ACHN (cell line): Measurements from ENCODE around the gene SH2D7.

Experiments
- DNase-seq: peaks from one replicate; pipeline ENCODE4 v3.0.0-alpha.2; 2015
- in situ Hi-C: cut with HindIII; loops from 2 replicates; pipeline ENCODE4 v1.10.0; 2017; ENCODE audit warnings: low sequenced_read_pairs, low pct_ligation_motif_present, low pct_unique_long_range_greater_than_20kb

Gene SH2D7

GRCh38 chr15:78097667-78098066 lies 5.3 kb downstream of the SH2D7 start:
- in situ Hi-C loops: no loop called here
- no peak for DNase-seq

GRCh38 chr15:78098131-78098755 lies 5.9 kb downstream of the SH2D7 start:
- no peak for DNase-seq
- in situ Hi-C loops: no loop called here

DNA sequence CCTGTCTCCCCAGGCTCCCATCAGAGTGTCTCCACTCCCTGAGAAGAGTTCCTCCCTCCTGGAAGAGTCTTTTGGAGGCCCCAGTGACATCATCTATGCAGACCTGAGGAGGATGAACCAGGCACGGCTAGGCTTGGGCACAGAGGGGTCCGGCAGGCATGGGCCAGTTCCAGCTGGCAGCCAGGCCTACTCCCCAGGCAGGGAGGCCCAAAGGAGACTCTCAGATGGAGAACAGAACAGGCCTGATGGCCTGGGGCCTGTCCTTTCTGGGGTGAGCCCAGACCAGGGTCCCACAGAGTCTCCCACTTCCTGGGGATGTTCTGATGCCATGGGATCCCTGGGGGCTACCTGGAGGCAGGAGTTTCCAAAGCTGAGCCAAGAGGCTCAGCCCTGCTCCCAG lies 8.5 kb downstream of the SH2D7 start:
- no peak for DNase-seq
- in situ Hi-C loops: no loop called here

- in situ Hi-C loops: no loop called here
- DNase-seq: no peak
These were observed 9.2 kb downstream of the SH2D7 start for GRCh38 chr15:78101423-78102105.

DNA sequence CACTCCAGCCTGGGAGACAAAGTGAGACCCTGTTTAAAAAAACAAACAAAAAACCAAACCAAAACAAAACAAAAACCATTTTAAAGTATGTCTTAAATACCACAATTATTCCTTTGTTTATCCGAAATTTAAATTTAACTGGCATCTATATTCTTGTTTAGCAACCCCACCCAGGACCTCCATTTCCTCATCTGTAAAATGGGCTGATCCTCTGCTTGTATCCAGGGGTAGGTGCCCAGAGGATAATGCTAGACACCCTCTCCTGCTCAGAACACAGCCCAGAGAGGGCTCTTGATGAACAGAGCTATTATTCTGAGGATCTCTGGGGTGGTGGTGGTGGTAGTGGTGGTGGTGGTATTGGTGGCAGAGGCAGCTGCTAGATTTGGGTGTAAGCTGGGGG lies 9.8 kb downstream of the SH2D7 start:
- DNase-seq: no peak
- in situ Hi-C loops: no loop called here

DNA sequence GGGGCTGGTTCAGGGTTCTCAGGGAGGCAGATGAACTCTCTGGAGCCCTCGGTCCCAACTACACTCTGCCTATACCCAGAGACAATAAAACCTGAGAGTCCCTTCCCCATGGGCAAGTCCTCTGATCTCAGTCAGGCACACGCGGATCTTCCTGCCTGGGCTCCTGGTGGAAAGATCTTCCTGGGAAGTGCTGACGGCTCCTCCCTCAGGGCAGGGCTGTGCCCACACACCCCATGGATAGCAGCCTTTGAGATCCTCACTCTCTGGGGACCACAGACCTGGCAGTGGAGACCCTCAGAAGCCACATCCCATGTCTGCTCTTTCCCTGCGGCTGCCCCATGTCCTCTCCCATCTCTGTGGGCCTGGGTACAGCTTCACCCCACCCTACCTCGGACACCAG lies 10.4 kb downstream of the SH2D7 start:
- in situ Hi-C loops: no loop called here

DNA sequence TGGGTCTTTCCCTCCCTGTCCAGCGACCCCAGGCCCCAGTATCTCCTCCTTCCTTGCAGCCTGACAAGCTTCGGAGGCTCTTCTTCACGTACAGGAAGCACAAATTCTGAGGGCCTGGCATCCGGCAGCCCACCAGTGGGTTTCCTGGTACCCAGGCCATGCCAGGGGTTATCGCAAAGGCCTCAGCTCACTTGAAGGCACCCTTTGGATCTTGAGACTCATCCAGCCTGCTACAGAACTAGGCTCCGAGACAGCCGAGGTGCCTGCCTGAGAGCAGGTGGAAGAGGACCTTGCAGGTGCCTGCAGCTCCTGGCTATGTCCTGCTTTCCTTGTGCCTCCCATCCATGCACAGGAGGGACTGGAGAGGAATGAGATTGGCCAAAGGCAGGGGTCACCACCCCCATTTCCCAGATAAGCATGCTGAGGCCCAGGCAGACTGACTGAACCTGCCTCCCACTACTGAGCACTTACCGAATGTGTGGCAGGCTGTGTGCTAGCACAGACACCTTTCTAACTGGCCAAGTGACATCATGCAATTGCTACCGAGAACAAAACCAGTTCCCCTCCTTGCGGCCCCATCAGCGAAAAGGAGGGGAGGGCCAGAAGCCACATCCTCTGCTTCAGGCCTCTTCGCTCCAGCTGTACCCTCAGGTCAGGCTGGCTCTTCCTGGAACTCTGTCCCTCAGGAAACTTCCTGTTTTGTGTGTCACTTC lies 11.2 kb downstream of the SH2D7 start:
- in situ Hi-C loops: no loop called here

More for the DNA sequence above, 10.4 kb downstream of the SH2D7 start:
- DNase-seq: no peak

DNA sequence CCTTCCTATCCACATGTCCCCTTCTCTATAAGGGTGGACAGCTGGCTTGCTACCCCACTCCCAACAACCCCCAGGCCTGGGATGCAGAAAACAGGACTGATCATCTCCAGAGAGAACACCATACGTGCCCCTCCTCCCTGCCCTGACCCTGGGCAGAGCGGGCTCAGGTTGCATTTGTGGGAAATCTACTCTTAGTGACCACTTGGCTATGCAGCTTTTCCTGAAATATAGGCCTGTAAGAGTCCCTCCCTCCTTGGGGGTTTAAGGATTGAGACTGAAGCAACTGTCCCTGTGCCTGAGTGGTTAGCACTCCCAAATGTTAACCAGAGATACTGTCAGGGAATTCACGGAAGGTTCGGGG lies 11.7 kb downstream of the SH2D7 start:
- in situ Hi-C loops: no loop called here
- no peak for DNase-seq

More for the DNA sequence above, 11.2 kb downstream of the SH2D7 start:
- DNase-seq: no peak

- no peak for DNase-seq
- in situ Hi-C loops: no loop called here
These were observed 12.5 kb downstream of the SH2D7 start for GRCh38 chr15:78104566-78105475.

DNA sequence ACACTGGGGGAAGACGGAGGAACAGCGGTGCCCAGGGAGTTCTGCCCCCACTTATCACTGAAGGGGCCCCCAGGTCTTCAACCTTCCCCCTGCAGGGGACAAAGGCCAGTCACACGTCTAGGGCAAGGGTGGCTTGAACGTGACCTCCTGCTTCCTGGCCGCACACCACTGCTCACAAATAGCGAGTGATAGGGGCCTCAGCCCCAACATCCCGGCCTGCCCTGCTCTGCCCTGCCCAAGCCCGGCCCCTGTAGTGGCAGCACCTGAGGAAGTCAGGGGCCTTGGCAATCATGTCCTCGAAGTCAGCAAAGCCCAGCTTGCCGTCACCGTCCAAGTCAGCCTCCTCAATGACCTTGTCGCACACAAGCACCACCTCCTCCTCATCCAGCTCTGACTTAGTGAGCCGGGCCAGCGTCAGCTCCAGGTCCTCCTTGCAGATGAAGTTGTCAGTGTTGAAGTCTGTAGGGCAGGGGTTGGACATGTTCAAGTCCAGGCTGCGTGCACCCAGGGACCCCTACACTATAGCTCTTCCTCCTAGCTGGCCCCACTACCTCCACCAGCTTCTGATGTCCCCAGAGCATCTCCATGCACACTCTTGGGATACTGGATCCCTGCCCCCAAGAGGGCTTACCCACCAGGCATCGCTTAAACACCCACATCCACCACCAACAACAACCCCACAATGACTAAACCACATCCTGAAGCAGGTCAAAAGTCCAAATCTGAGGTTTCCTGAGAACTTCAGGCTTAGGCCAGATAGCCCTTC lies 13.3 kb downstream of the SH2D7 start:
- no peak for DNase-seq
- in situ Hi-C loops: no loop called here

DNA sequence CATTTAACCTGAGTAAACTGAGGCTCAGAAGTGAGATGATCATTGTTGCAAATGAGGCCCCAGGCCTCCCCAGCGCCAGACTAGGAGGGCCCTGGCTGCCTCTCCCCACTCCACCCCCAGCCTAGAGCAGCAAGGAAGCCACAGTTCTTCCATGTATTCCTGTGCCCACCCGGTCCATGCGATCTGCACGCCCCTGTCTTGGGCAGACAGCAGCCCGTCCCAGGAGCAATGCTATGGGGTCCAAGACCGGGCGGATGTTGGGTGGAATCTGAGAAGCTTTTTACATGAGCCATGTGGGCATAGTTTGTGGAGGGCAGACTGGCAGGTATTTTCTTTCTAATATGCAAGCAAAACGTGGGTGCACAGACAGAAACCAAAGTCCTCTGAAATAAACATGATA lies 15.1 kb downstream of the SH2D7 start:
- in situ Hi-C loops: no loop called here
- DNase-seq: no peak

GRCh38 chr15:78108300-78109084 lies 16.1 kb downstream of the SH2D7 start:
- peak; percentile 80 for DNase-seq
- in situ Hi-C loops: no loop called here

- no peak for DNase-seq
- in situ Hi-C loops: no loop called here
These were observed 16.8 kb downstream of the SH2D7 start for GRCh38 chr15:78109156-78109555.

- in situ Hi-C loops: no loop called here
These were observed 17.7 kb downstream of the SH2D7 start for GRCh38 chr15:78110096-78110495.

DNA sequence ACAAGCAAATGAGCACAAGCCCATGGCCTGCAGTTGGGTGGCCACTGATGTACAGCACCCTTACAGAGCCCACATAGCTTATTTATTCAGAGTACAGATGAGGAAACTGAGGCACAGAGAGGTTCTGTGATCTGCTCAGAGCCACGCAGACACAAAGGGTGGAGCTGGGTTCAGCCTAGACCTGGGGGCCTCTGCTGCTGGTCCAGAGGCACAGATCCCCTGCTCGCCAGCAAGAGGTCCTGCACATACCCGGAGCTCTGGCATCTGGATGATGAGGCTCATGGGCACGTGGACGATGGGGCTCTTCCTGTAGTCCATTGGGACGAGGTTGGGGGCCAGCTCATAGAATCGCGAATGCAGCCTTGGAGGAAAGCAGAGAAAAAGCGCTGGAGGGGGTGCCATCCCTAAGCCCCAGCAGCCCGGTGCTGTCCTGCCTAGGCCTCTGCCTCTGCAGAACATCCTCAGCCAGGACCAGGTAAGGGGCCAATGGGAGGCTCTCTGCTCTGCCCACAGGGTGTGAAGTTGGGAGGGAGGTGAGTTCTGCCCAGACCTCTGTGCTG lies 18.6 kb downstream of the SH2D7 start:
- in situ Hi-C loops: no loop called here
- DNase-seq: no peak

More at GRCh38 chr15:78110096-78110495, 17.7 kb downstream of the SH2D7 start:
- DNase-seq: no peak

DNA sequence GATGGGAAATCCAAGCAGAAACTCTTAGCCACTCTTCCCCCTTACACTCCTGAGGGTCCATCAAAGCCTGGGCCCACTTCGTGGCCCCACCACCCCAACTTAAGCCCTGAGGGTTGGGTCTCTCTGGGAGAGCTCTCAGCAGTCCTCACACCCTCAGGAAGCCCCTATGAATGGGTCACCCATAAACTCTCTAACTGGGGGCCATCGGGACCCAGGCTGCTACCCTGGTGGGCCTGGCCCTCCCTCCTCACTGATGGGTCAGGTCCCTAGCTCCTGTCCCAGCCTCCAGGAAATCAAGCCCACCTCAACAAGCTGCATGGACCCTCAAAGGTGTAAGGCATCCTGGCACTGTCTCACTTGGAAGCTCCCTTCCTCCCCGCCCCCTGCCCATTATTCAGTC lies 19.4 kb downstream of the SH2D7 start:
- in situ Hi-C loops: no loop called here
- no peak for DNase-seq

- in situ Hi-C loops: no loop called here
These were observed 20.2 kb downstream of the SH2D7 start for GRCh38 chr15:78112551-78112950.

More at GRCh38 chr15:78112551-78112950, 20.2 kb downstream of the SH2D7 start:
- no peak for DNase-seq
